WTC11 (cell line): ENCODE measurements around the gene PDZD2. TPM values are rescaled to one million over a fixed set of nuclear protein-coding genes. Genes with fewer than 3 reads are reported as not detected.

ENCODE experiments used
- ATAC-seq: fragments of 200-7000 bp; cut with Tn5 transposase; 2 replicates; pipeline ENCODE4 v1.10.0; 2021; ENCODE audit warnings: mild to moderate bottlenecking, moderate library complexity
- CTCF ChIA-PET: fragments of 300-600 bp; sonication (Branson Sonifier 250); formaldehyde crosslinking; loops from one replicate; lab custom pipeline; 2021; ENCODE audit warnings: antibody characterized with exemption; lab: Charles Lee
- POLR2A ChIA-PET: fragments of 350-600 bp; sonication (Branson Sonifier 250); formaldehyde crosslinking; loops from one replicate; lab custom pipeline; 2021; ENCODE audit warnings: antibody characterized with exemption; lab: Charles Lee
- DNase-seq: peaks from one replicate; pipeline ENCODE4 v3.0.0; 2021; ENCODE audit warnings: low spot score
- H3K27ac Mint-ChIP-seq: 2 replicates; pipeline ENCODE4 v1.8.0; 2021; ENCODE audit warnings: mixed read lengths
- H3K27me3 Mint-ChIP-seq: 2 replicates; pipeline ENCODE4 v1.8.0; 2021; ENCODE audit warnings: low read depth, mild to moderate bottlenecking, moderate library complexity, mixed read lengths
- H3K36me3 Mint-ChIP-seq: 2 replicates; pipeline ENCODE4 v1.8.0; 2021; ENCODE audit warnings: mixed read lengths
- H3K4me1 Mint-ChIP-seq: 2 replicates; pipeline ENCODE4 v1.8.0; 2022; ENCODE audit warnings: mixed read lengths
- H3K4me3 Mint-ChIP-seq: 2 replicates; pipeline ENCODE4 v1.8.0; 2021; ENCODE audit warnings: mild to moderate bottlenecking, moderate library complexity, mixed read lengths
- H3K9me3 Mint-ChIP-seq: 2 replicates; pipeline ENCODE4 v1.8.0; 2021; ENCODE audit warnings: mixed read lengths
- ARID4B ChIP-seq: sonication (generic); formaldehyde crosslinking; IDR thresholded peaks from 2 replicates; pipeline ENCODE4 v1.8.0; 2023; ENCODE audit warnings: missing genetic modification reagents, mild to moderate bottlenecking, borderline replicate concordance
- ATF1 ChIP-seq: sonication (generic); formaldehyde crosslinking; IDR thresholded peaks from 2 replicates; pipeline ENCODE4 v1.8.1; 2023; ENCODE audit warnings: mild to moderate bottlenecking, moderate library complexity, missing genetic modification reagents
- ELF4 ChIP-seq: sonication (generic); formaldehyde crosslinking; IDR thresholded peaks from 2 replicates; pipeline ENCODE4 v1.8.1; 2022; ENCODE audit warnings: low read depth, mild to moderate bottlenecking, moderate library complexity, missing genetic modification reagents
- ERG ChIP-seq: fragments of 250-450 bp; sonication (Bioruptor Pico); IDR thresholded peaks from 2 replicates; pipeline ENCODE4 v1.8.0; 2021; ENCODE audit warnings: mild to moderate bottlenecking
- ETV6 ChIP-seq: sonication (generic); formaldehyde crosslinking; IDR thresholded peaks from 2 replicates; pipeline ENCODE4 v1.8.1; 2022; ENCODE audit warnings: mild to moderate bottlenecking, missing genetic modification reagents
- FOXP1 ChIP-seq: sonication (generic); formaldehyde crosslinking; IDR thresholded peaks from 2 replicates; pipeline ENCODE4 v1.8.0; 2022; ENCODE audit warnings: missing genetic modification reagents, mild to moderate bottlenecking, moderate library complexity, borderline replicate concordance
- GTF2I ChIP-seq: fragments of 250-450 bp; sonication (Bioruptor Pico); conservative IDR thresholded peaks from 2 replicates; pipeline ENCODE4 v1.4.0; 2021; ENCODE audit warnings: mild to moderate bottlenecking
- HMGA2 ChIP-seq: fragments of 250-450 bp; sonication (Bioruptor Pico); IDR thresholded peaks from 2 replicates; pipeline ENCODE4 v1.4.0; 2021; ENCODE audit warnings: mild to moderate bottlenecking, moderate library complexity
- IRF1 ChIP-seq: sonication (generic); formaldehyde crosslinking; IDR thresholded peaks from 2 replicates; pipeline ENCODE4 v1.8.0; 2023; ENCODE audit warnings: missing genetic modification reagents
- JAZF1 ChIP-seq: fragments of 250-450 bp; sonication (Bioruptor Pico); IDR thresholded peaks from 2 replicates; pipeline ENCODE4 v1.9.0; 2021; ENCODE audit warnings: moderate library complexity, mild to moderate bottlenecking, inconsistent platforms
- RELA ChIP-seq: sonication (generic); formaldehyde crosslinking; IDR thresholded peaks from 2 replicates; pipeline ENCODE4 v1.8.1; 2022; ENCODE audit warnings: missing genetic modification reagents, mild to moderate bottlenecking, borderline replicate concordance
- SMAD3 ChIP-seq: sonication (generic); formaldehyde crosslinking; IDR thresholded peaks from 2 replicates; pipeline ENCODE4 v1.8.0; 2022; ENCODE audit warnings: missing genetic modification reagents, mild to moderate bottlenecking, borderline replicate concordance
- ZNF219 ChIP-seq: sonication (generic); formaldehyde crosslinking; IDR thresholded peaks from 2 replicates; pipeline ENCODE4 v1.8.0; 2023; ENCODE audit warnings: missing genetic modification reagents, mild to moderate bottlenecking, borderline replicate concordance
- ZNF425 ChIP-seq: fragments of 250-450 bp; sonication (Bioruptor Pico); conservative IDR thresholded peaks from 2 replicates; pipeline ENCODE4 v1.9.0; 2021; ENCODE audit warnings: mild to moderate bottlenecking
- total RNA-seq: library from RNA; stranded (reverse); gene quantifications from 3 replicates; pipeline ENCODE4 v1.2.3, GENCODE V29; 2021
- TF ChIP-seq, protein P1 (sequence below): fragments of 250-450 bp; sonication (Bioruptor Pico); IDR thresholded peaks from 2 replicates; pipeline ENCODE4 v2.1.2; 2022; ENCODE audit warnings: mild to moderate bottlenecking, moderate library complexity
- TF ChIP-seq, protein P2 (sequence below): sonication (generic); formaldehyde crosslinking; IDR thresholded peaks from 2 replicates; pipeline ENCODE4 v1.8.1; 2023; ENCODE audit warnings: mild to moderate bottlenecking, moderate library complexity, missing genetic modification reagents
- TF ChIP-seq, protein P3 (sequence below): fragments of 250-450 bp; sonication (Bioruptor Pico); IDR thresholded peaks from 2 replicates; pipeline ENCODE4 v1.9.0; 2021; ENCODE audit warnings: mild to moderate bottlenecking

Gene PDZD2
- total RNA-seq, 1 experiment from 2014 or later = 11.4 TPM

GRCh38 chr5:31651241-31651640, 12.3 kb downstream of the PDZD2 start:
- POLR2A ChIA-PET = interaction anchor here (0.6 kb wide), 1 partner anchor 776 kb away, joined by 3 read pairs; no protein-coding TSS in a partner anchor
- Mint-ChIP-seq H3K4me1 (peaks cover 15% of the 10 kb centered on the region), H3K36me3 (no peaks in the 10 kb centered on the region), H3K4me3 (no peak overlapping the region), H3K9me3 (no peaks in the 10 kb centered on the region), H3K27me3 (peaks cover 4% of the 10 kb centered on the region), H3K27ac (no peak overlapping the region)
- TF ChIP-seq, protein P1, sequence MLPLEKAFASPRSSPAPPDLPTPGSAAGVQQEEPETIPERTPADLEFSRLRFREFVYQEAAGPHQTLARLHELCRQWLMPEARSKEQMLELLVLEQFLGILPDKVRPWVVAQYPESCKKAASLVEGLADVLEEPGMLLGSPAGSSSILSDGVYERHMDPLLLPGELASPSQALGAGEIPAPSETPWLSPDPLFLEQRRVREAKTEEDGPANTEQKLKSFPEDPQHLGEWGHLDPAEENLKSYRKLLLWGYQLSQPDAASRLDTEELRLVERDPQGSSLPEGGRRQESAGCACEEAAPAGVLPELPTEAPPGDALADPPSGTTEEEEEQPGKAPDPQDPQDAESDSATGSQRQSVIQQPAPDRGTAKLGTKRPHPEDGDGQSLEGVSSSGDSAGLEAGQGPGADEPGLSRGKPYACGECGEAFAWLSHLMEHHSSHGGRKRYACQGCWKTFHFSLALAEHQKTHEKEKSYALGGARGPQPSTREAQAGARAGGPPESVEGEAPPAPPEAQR (CRISPR knock-in tag) = no peak
- TF ChIP-seq JAZF1 (CRISPR knock-in tag) (no peak), RELA (CRISPR knock-in tag) (no peak), HMGA2 (no peak), ZNF425 (CRISPR knock-in tag) (no peak)
- TF ChIP-seq, protein P2, sequence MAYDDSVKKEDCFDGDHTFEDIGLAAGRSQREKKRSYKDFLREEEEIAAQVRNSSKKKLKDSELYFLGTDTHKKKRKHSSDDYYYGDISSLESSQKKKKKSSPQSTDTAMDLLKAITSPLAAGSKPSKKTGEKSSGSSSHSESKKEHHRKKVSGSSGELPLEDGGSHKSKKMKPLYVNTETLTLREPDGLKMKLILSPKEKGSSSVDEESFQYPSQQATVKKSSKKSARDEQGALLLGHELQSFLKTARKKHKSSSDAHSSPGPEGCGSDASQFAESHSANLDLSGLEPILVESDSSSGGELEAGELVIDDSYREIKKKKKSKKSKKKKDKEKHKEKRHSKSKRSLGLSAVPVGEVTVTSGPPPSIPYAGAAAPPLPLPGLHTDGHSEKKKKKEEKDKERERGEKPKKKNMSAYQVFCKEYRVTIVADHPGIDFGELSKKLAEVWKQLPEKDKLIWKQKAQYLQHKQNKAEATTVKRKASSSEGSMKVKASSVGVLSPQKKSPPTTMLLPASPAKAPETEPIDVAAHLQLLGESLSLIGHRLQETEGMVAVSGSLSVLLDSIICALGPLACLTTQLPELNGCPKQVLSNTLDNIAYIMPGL (CRISPR knock-in tag) = no peak
- CTCF ChIA-PET = interaction anchor here (1.2 kb wide), 1 partner anchor 158 kb away, joined by 3 read pairs; no protein-coding TSS in a partner anchor
- DNase-seq = no peak
- ATAC-seq = no peak

GRCh38 chr5:31655491-31655890, 16.6 kb downstream of the PDZD2 start:
- ATAC-seq (no peak), DNase-seq (no peak)
- Mint-ChIP-seq H3K4me1 (peaks cover 30% of the 10 kb centered on the region), H3K27ac (no peak overlapping the region), H3K27me3 (no peaks in the 10 kb centered on the region; the same call in 1 of the 2 replicates), H3K4me3 (no peak overlapping the region), H3K9me3 (peaks cover 3% of the 10 kb centered on the region; the same call in 1 of the 2 replicates)
- TF ChIP-seq ERG (CRISPR knock-in tag) (no peak), FOXP1 (CRISPR knock-in tag) (no peak), ATF1 (CRISPR knock-in tag) (no peak), SMAD3 (CRISPR knock-in tag) (no peak), GTF2I (CRISPR knock-in tag) (no peak), ETV6 (CRISPR knock-in tag) (no peak), ARID4B (CRISPR knock-in tag) (no peak), ZNF219 (no peak), IRF1 (CRISPR knock-in tag) (no peak), ELF4 (CRISPR knock-in tag) (no peak)
- TF ChIP-seq, protein P3, sequence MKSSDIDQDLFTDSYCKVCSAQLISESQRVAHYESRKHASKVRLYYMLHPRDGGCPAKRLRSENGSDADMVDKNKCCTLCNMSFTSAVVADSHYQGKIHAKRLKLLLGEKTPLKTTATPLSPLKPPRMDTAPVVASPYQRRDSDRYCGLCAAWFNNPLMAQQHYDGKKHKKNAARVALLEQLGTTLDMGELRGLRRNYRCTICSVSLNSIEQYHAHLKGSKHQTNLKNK (CRISPR knock-in tag) = no peak
- TF ChIP-seq, protein P1 (CRISPR knock-in tag) = no peak
- TF ChIP-seq, all 79 proteins: peak for 0
- ChIA-PET POLR2A (no interaction called here), CTCF (no interaction called here)
- no peaks in the 10 kb centered on the region for H3K36me3 Mint-ChIP-seq
